Activated gamma-delta T cell treated with Interleukin-2 at 50 U/mL for 16 hours (primary cell): ENCODE measurements around the gene CCDC190.
"Not testable (repeated sequence)": the region's sequence is repeated elsewhere in the genome, so short reads cannot be mapped to it uniquely, and the experiment has no call there.

Experiments used
- DNase-seq: peaks from one replicate; pipeline ENCODE4 v3.0.0-alpha.2; 2020

Gene CCDC190

GRCh38 chr1:162823771-162824525 lies 37.0 kb downstream of the CCDC190 start:
- DNase-seq: no peak

GRCh38 chr1:162823231-162823630 lies 37.7 kb downstream of the CCDC190 start:
- no peak for DNase-seq

GRCh38 chr1:162822391-162823200 lies 38.4 kb downstream of the CCDC190 start:
- peak; percentile 3 for DNase-seq

- DNase-seq: not testable (repeated sequence)
Measured at GRCh38 chr1:162818666-162819065, 42.3 kb downstream of the CCDC190 start.

- not testable (repeated sequence) for DNase-seq
Measured at GRCh38 chr1:162818136-162818535, 42.8 kb downstream of the CCDC190 start.

GRCh38 chr1:162812357-162812756 lies 48.6 kb downstream of the CCDC190 start:
- DNase-seq: not testable (repeated sequence)

- DNase-seq: not testable (repeated sequence)
Measured at GRCh38 chr1:162807503-162807902, 53.5 kb downstream of the CCDC190 start.
